Natural killer cell treated with Interleukin-12 subunit alpha and Interleukin-12 subunit beta and Interleukin-15 and Interleukin-18, amount 100 ng/mL, for 72 hours (primary cell): ENCODE measurements around the gene CCDC57. TPM values are rescaled to one million over a fixed set of nuclear protein-coding genes. Genes with fewer than 3 reads are reported as not detected.

Experiments
- ATAC-seq, 2 donors: fragments of 150-1000 bp; cut with Tn5 transposase in 1 of 2; sonication (Bioruptor Pico), chemical (Tn5 transposase) in 1 of 2; 2 replicates each; pipeline ENCODE4 v1.10.0; 2021
- DNase-seq: peaks from one replicate; pipeline ENCODE4 v3.0.0; 2022; ENCODE audit warnings: low spot score
- H3K27ac Mint-ChIP-seq, 2 donors: 1 replicate in 1 of 2; 2 replicates in 1 of 2; pipeline ENCODE4 v1.8.0; 2022; ENCODE audit warnings: mixed read lengths in 2 of 2, mild to moderate bottlenecking in 1 of 2, moderate library complexity in 1 of 2
- H3K27me3 Mint-ChIP-seq, 2 donors: 1 replicate in 1 of 2; 2 replicates in 1 of 2; pipeline ENCODE4 v1.8.0; 2022; ENCODE audit warnings: mixed read lengths in 2 of 2
- H3K36me3 Mint-ChIP-seq: one replicate; pipeline ENCODE4 v1.8.0; 2022; ENCODE audit warnings: mixed read lengths
- H3K4me1 Mint-ChIP-seq, 2 donors: 1 replicate in 1 of 2; 2 replicates in 1 of 2; pipeline ENCODE4 v1.8.0; 2022; ENCODE audit warnings: low read depth in 2 of 2, mixed read lengths in 2 of 2, mild to moderate bottlenecking in 1 of 2
- H3K4me3 Mint-ChIP-seq: one replicate; pipeline ENCODE4 v1.8.0; 2022; ENCODE audit warnings: mixed read lengths
- H3K9me3 Mint-ChIP-seq: 2 replicates; pipeline ENCODE4 v1.8.0; 2022; ENCODE audit warnings: mixed read lengths
- total RNA-seq, 2 donors: library from RNA; stranded (reverse); gene quantifications; one replicate each; pipeline ENCODE4 v1.2.3, GENCODE V29; 2022

CCDC57 gene
- total RNA-seq, 2 donors from 2014 or later: 34.0 to 82.2 TPM

DNA sequence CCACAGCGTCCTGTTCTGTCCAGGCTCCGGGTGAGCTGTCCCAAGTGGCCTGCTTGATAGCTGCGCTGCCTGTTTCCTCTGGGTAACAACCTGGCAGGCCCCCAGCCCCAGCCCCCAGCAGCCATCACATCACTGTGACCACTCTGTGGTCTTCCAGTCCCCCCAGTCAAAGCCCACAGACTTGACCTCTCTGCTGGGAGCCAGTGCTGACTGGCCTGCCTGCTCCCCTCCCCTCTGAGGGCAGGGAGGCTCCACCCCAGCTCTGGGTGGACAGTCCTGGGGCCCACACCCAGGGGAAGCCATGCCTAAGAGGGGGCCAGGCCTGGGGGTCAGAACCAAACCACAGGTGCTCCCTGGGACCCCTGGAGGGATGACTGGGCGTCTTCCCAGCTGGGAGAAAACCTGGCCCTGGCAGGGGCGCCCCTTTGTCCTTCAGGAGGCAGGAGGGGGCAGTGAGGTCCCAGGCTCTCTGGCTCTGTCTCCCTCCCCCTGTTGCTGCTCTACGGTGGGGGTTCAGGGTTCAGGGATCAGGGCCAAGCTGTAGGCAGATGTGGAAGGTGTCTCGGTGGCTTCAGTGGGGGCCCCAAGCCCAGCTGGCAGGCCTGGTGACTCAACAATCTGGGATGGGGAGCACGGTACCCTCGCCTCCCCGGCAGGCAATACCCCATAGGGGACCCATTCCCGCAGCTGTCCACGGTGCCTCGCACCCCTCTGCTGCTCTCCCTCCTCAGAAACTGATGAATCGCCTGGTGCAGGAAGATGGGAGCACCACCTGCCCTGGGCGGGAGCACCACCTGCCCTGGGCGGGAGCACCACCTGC, 14.4 kb upstream of the CCDC57 start:
- DNase-seq (no peak), ATAC-seq (no peak)
- Mint-ChIP-seq H3K4me1 (peaks cover 4 to 12% of the 10 kb centered on the region in 2 donors), H3K27ac (peak overlapping the region; percentile 50 to 69), H3K27me3 (no peaks in the 10 kb centered on the region), H3K4me3 (peak overlapping the region; percentile 17), H3K36me3 (no peaks in the 10 kb centered on the region), H3K9me3 (no peaks in the 10 kb centered on the region)

DNA sequence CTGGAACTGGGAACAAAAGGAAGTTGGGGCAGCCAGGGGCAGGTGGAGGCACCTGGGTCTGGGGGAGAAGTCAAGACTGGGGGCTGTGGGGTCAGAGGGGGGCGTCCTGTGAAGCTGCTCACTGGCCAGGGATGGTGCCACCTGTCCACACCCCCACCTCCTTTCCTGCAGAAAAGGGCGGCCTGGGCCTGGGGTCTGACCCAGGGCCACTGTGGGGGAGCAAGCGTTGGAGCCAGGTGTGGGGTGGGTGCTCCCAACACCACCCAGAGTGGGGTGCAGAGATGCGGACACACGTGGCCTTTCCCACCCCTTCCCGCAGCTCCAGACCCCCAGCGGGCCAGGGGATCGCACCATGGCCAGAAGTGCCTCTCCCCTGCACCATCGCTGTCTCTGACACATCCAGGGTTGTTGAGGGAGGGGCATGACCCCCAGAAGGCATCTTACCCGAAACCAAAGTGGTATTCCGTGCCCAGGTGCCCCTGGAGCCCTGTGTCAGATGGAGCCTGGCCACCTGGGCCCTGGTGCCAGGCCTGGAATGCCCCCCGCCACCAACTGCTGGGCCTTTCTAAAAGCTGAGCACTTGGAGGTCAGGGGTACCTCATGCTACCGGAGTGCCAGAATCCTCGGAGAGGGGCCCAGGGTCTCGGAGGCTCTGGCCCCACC, 13.6 kb upstream of the CCDC57 start:
- Mint-ChIP-seq H3K27ac (no peak overlapping the region), H3K4me3 (no peak overlapping the region)
- no peak for ATAC-seq

GRCh38 chr17:82225368-82226029, 12.9 kb upstream of the CCDC57 start:
- H3K27me3 Mint-ChIP-seq: no peaks in the 10 kb centered on the region
- H3K4me3 Mint-ChIP-seq: no peak overlapping the region
- no peaks in the 10 kb centered on the region for H3K9me3 Mint-ChIP-seq
- peak; percentile 42 for DNase-seq
- no peaks in the 10 kb centered on the region for H3K36me3 Mint-ChIP-seq
- ATAC-seq: no peak
- no peak overlapping the region for H3K27ac Mint-ChIP-seq
- H3K4me1 Mint-ChIP-seq: peaks cover 10 to 12% of the 10 kb centered on the region in 2 donors

More for the DNA sequence above, 13.6 kb upstream of the CCDC57 start:
- Mint-ChIP-seq H3K27me3 (no peaks in the 10 kb centered on the region), H3K9me3 (no peaks in the 10 kb centered on the region), H3K4me1 (peaks cover 8 to 12% of the 10 kb centered on the region in 2 donors), H3K36me3 (no peaks in the 10 kb centered on the region)
- no peak for DNase-seq

- no peaks in the 10 kb centered on the region for H3K27me3 Mint-ChIP-seq
- no peaks in the 10 kb centered on the region for H3K36me3 Mint-ChIP-seq
- H3K9me3 Mint-ChIP-seq: no peaks in the 10 kb centered on the region
- H3K4me3 Mint-ChIP-seq: no peak overlapping the region
- H3K27ac Mint-ChIP-seq: no peak overlapping the region
- ATAC-seq (no peak), DNase-seq (no peak)
- H3K4me1 Mint-ChIP-seq: peaks cover 6 to 9% of the 10 kb centered on the region in 2 donors
These were observed 12.0 kb upstream of the CCDC57 start for GRCh38 chr17:82224666-82225065.

DNA sequence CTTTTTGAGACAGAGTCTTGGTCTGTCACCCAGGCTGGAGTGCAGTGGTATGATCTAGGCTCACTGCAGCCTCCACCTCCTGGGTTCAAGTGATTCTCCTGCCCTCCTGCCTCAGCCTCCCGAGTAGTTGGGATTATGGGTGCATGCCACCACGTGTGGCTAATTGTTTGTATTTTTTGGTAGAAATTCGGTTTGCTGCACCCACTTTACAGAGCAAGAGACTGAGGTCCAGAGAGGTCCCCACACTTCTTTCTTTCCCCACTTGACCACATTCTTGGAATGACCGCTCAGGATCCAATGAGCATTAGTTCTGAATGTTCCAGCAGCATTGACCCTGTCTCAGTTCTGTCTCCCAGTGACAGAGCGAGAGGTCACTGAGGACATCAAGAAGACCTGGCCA, 10.9 kb upstream of the CCDC57 start:
- H3K9me3 Mint-ChIP-seq: no peaks in the 10 kb centered on the region
- H3K27ac Mint-ChIP-seq: no peak overlapping the region
- H3K4me3 Mint-ChIP-seq: no peak overlapping the region
- ATAC-seq (no peak), DNase-seq (no peak)
- no peaks in the 10 kb centered on the region for H3K27me3 Mint-ChIP-seq
- no peaks in the 10 kb centered on the region for H3K36me3 Mint-ChIP-seq
- peaks cover 10 to 14% of the 10 kb centered on the region in 2 donors for H3K4me1 Mint-ChIP-seq

DNA sequence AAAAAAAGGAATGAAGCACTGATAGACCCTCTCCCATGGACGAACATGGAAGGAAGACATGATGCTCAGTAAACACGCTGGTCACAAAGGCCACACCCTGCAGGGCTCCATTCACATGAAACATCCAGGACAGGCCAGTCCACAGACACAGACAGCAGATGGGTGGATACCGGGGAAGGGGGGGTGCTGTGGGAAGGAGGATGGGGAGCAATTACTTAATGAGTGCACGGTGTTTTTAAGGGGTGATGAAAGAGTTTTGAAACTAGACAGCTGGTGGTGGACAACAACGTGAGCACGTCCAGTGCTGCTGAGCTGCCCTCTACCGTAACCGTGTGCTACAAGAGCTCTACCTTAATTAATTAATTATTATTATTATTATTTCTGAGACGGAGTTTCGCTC, 10.2 kb upstream of the CCDC57 start:
- Mint-ChIP-seq H3K27ac (no peak overlapping the region), H3K4me3 (no peak overlapping the region), H3K9me3 (no peaks in the 10 kb centered on the region)

GRCh38 chr17:82221341-82221902, 8.8 kb upstream of the CCDC57 start:
- no peak overlapping the region for H3K4me3 Mint-ChIP-seq

More for the DNA sequence above, 10.2 kb upstream of the CCDC57 start:
- ATAC-seq (no peak), DNase-seq (no peak)
- no peaks in the 10 kb centered on the region for H3K36me3 Mint-ChIP-seq
- H3K4me1 Mint-ChIP-seq: peaks cover 11 to 18% of the 10 kb centered on the region in 2 donors
- H3K27me3 Mint-ChIP-seq: no peaks in the 10 kb centered on the region

GRCh38 chr17:82219753-82220709, 7.4 kb upstream of the CCDC57 start:
- Mint-ChIP-seq H3K4me1 (peaks cover 25 to 29% of the 10 kb centered on the region in 2 donors), H3K4me3 (no peak overlapping the region), H3K27ac (no peak overlapping the region), H3K9me3 (no peaks in the 10 kb centered on the region), H3K36me3 (no peaks in the 10 kb centered on the region), H3K27me3 (no peaks in the 10 kb centered on the region)
- ATAC-seq (no peak), DNase-seq (no peak)

More at GRCh38 chr17:82221341-82221902, 8.8 kb upstream of the CCDC57 start:
- no peaks in the 10 kb centered on the region for H3K36me3 Mint-ChIP-seq
- ATAC-seq (no peak), DNase-seq (no peak)
- H3K9me3 Mint-ChIP-seq: no peaks in the 10 kb centered on the region
- peaks cover 17 to 20% of the 10 kb centered on the region in 2 donors for H3K4me1 Mint-ChIP-seq
- peak overlapping the region; percentile 9 to 43 for H3K27ac Mint-ChIP-seq
- H3K27me3 Mint-ChIP-seq: no peaks in the 10 kb centered on the region

DNA sequence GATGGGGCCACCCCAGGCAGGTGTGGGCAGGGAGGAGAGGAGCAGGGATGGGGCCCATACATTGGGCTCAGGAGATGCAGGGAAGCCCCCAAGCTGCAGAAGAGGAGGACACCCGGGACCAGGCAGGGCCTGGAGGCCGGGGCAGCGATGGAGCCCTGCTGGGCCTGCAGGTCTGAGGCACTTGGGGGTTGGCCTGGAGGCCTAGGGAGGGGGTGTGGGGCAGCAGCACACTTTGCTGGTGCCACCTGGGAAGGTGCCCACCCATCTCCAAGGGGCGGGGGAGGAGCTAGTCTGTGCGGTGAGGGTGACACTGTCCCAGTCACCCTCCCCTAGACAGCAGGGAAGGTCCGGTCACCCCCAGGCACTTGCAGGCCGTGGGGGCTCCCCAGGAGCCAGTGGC, 6.4 kb upstream of the CCDC57 start:
- H3K27me3 Mint-ChIP-seq: no peaks in the 10 kb centered on the region
- no peaks in the 10 kb centered on the region for H3K36me3 Mint-ChIP-seq
- DNase-seq: no peak
- H3K4me1 Mint-ChIP-seq: peaks cover 33 to 35% of the 10 kb centered on the region in 2 donors
- peak overlapping the region; percentile 91 to 93 for H3K27ac Mint-ChIP-seq
- H3K4me3 Mint-ChIP-seq: peak overlapping the region; percentile 20
- ATAC-seq: no peak
- no peaks in the 10 kb centered on the region for H3K9me3 Mint-ChIP-seq

DNA sequence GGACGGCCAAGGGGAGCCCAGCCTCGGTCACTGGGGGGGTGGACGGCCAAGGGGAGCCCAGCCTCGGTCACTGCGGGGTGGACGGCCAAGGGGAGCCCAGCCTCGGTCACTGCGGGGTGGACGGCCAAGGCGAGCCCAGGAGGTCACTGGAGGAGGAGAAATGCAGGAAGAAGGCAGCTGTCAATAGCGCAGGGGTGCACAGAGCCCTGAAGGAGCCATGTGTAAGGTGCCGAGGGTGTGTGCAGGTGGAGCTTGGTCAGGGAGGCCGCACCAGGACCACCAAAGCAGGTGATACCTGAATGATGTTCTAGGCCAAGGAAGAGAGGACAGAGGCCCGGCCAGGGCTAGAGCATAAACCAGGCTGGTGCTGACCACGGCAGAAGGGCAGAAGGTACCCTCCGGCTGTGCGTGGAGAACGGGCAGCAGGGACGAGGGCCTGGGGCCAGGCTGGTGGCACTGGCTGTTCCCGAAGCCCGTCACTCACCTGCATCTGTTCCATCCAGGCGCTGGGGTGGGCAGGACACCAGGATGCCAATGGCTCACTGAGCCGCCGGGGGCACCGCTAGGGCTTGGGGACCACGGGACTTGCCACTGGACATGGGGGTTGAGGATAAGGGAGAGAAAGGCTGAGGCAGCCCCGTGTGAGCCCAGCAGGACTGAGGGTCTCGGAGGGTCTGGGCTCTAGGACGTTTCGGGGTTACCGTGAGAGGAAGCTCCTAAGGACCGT, 5.9 kb upstream of the CCDC57 start:
- no peaks in the 10 kb centered on the region for H3K9me3 Mint-ChIP-seq
- ATAC-seq (no peak), DNase-seq (no peak)
- H3K27ac Mint-ChIP-seq: peak overlapping the region; percentile 91 to 93
- peaks cover 37 to 38% of the 10 kb centered on the region in 2 donors for H3K4me1 Mint-ChIP-seq
- no peaks in the 10 kb centered on the region for H3K27me3 Mint-ChIP-seq
- no peaks in the 10 kb centered on the region for H3K36me3 Mint-ChIP-seq
- peak overlapping the region; percentile 20 for H3K4me3 Mint-ChIP-seq

GRCh38 chr17:82217530-82218204, 5.0 kb upstream of the CCDC57 start:
- Mint-ChIP-seq H3K27me3 (no peaks in the 10 kb centered on the region), H3K27ac (peak overlapping the region; percentile 91 to 93), H3K36me3 (no peaks in the 10 kb centered on the region), H3K4me3 (peak overlapping the region; percentile 68), H3K4me1 (peaks cover 38 to 41% of the 10 kb centered on the region in 2 donors), H3K9me3 (no peaks in the 10 kb centered on the region)
- ATAC-seq: peak; percentile 73 to 75
- peak; percentile 95 for DNase-seq

DNA sequence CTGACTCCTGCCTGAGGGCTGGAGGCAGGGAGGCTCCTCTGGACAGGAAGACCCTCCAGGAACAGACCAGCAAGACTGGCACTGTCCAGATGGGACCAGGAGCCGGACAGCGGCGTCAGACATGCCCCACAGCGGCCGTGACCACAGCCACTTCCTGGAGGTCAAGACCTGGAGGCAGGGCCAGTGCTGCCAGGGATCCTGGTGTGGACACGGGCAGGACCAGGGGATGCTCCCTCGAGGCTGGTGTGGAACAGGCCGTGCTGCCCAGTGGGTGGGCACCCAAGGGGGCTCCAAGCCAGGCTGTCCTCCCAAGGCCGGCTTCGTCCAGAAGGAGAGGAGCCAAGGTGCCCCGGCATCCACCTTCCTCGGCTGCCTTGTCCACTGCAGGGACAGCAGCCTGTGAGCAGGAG, 4.5 kb upstream of the CCDC57 start:
- Mint-ChIP-seq H3K9me3 (no peaks in the 10 kb centered on the region), H3K4me3 (peak overlapping the region; percentile 68), H3K27ac (peak overlapping the region; percentile 91 to 93), H3K27me3 (no peaks in the 10 kb centered on the region), H3K4me1 (peaks cover 38 to 41% of the 10 kb centered on the region in 2 donors), H3K36me3 (no peaks in the 10 kb centered on the region)
- ATAC-seq (peak in 1 of 2 donors; percentile 1), DNase-seq (no peak)
